HepG2 (cell line): Measurements from ENCODE around the gene HHIPL2. TPM values are rescaled to one million over a fixed set of nuclear protein-coding genes. Genes with fewer than 3 reads are reported as not detected.

Experiments
- ATF7-NPFF ChIP-seq: sonication (generic); formaldehyde crosslinking; IDR thresholded peaks from 2 replicates; pipeline ENCODE4 v1.8.1; 2023; ENCODE audit warnings: mild to moderate bottlenecking, low read depth, missing genetic modification reagents, moderate library complexity
- DMAP1 ChIP-seq: IDR thresholded peaks from 2 replicates; pipeline ENCODE4 v1.6.1; 2016
- DR1 ChIP-seq: sonication (generic); formaldehyde crosslinking; IDR thresholded peaks from 2 replicates; pipeline ENCODE4 v1.8.0; 2021; ENCODE audit warnings: mild to moderate bottlenecking, missing genetic modification reagents, inconsistent platforms
- ESRRA ChIP-seq: sonication (generic); formaldehyde crosslinking; IDR thresholded peaks from 2 replicates; pipeline ENCODE4 v1.5.1; 2020; ENCODE audit warnings: mild to moderate bottlenecking, low read depth, missing genetic modification reagents
- FOXK1 ChIP-seq: sonication (generic); formaldehyde crosslinking; IDR thresholded peaks from 2 replicates; pipeline ENCODE4 v1.4.0; 2020; ENCODE audit warnings: low read depth, missing genetic modification reagents, borderline replicate concordance
- GATAD1 ChIP-seq: IDR thresholded peaks from 2 replicates; pipeline ENCODE4 v1.6.1; 2016; ENCODE audit warnings: missing genetic modification reagents, missing compliant biosample characterization
- HNF4A ChIP-seq: sonication (generic); formaldehyde crosslinking; IDR thresholded peaks from 2 replicates; pipeline ENCODE4 v1.4.0; 2020; ENCODE audit warnings: missing genetic modification reagents
- MAFK ChIP-seq, 2 experiments: IDR thresholded peaks in 1 of 2; conservative IDR thresholded peaks in 1 of 2; 2 replicates each; pipeline ENCODE4 v1.6.1; 2011; ENCODE audit warnings: improper control_type of control experiment in 2 of 2, low read length in 2 of 2
- NFATC3 ChIP-seq: sonication (generic); formaldehyde crosslinking; IDR thresholded peaks from 2 replicates; pipeline ENCODE4 v1.5.1; 2020; ENCODE audit warnings: mild to moderate bottlenecking, missing genetic modification reagents
- NFE2L1 ChIP-seq: sonication (generic); formaldehyde crosslinking; IDR thresholded peaks from 2 replicates; pipeline ENCODE4 v1.4.0; 2020; ENCODE audit warnings: missing genetic modification reagents, mild to moderate bottlenecking, borderline replicate concordance
- NRL ChIP-seq: sonication (generic); formaldehyde crosslinking; IDR thresholded peaks from 2 replicates; pipeline ENCODE4 v1.5.0; 2020; ENCODE audit warnings: missing genetic modification reagents, mild to moderate bottlenecking, moderate library complexity, borderline replicate concordance
- PHF8 ChIP-seq: sonication (generic); formaldehyde crosslinking; IDR thresholded peaks from 2 replicates; pipeline ENCODE4 v1.5.0; 2020; ENCODE audit warnings: missing genetic modification reagents
- SOX13 ChIP-seq, 3 experiments: fragments of 450-650 bp in 1 of 3; sonication (generic) in 1 of 3; formaldehyde crosslinking in 1 of 3; IDR thresholded peaks in 2 of 3; conservative IDR thresholded peaks in 1 of 3; 2 replicates each; pipeline versions ENCODE4 v1.5.0 to v1.6.1; 2016 to 2020; ENCODE audit warnings: antibody characterized with exemption in 1 of 3, mild to moderate bottlenecking in 1 of 3, missing compliant biosample characterization in 1 of 3, missing genetic modification reagents in 1 of 3, moderate library complexity in 1 of 3
- THAP11 ChIP-seq: IDR thresholded peaks from 2 replicates; pipeline ENCODE4 v1.6.1; 2016; ENCODE audit warnings: missing biosample characterization, missing genetic modification reagents
- U2AF2 ChIP-seq: fragments of 200-400 bp; formaldehyde crosslinking; IDR thresholded peaks from 2 replicates; pipeline ENCODE4 v1.6.1; 2017; ENCODE audit warnings: low read depth, mild to moderate bottlenecking, low read length
- ZBTB34 ChIP-seq: sonication (generic); formaldehyde crosslinking; IDR thresholded peaks from 2 replicates; pipeline ENCODE4 v1.8.0; 2022; ENCODE audit warnings: mild to moderate bottlenecking, missing genetic modification reagents
- ZC3H13 ChIP-seq: sonication (generic); formaldehyde crosslinking; IDR thresholded peaks from 2 replicates; pipeline ENCODE4 v1.8.1; 2023; ENCODE audit warnings: mild to moderate bottlenecking, missing genetic modification reagents, moderate library complexity
- ZNF10 ChIP-seq: sonication (generic); formaldehyde crosslinking; IDR thresholded peaks from 2 replicates; pipeline ENCODE4 v1.4.0; 2020; ENCODE audit warnings: mild to moderate bottlenecking, low read depth, missing genetic modification reagents, borderline replicate concordance
- ZNF264 ChIP-seq: sonication (generic); formaldehyde crosslinking; IDR thresholded peaks from 2 replicates; pipeline ENCODE4 v1.4.0; 2020; ENCODE audit warnings: missing genetic modification reagents
- ZNF652 ChIP-seq: IDR thresholded peaks from 2 replicates; pipeline ENCODE4 v1.6.1; 2016; ENCODE audit warnings: low read depth, borderline replicate concordance
- ZNF674 ChIP-seq: sonication (generic); formaldehyde crosslinking; IDR thresholded peaks from 2 replicates; pipeline ENCODE4 v1.5.0; 2020; ENCODE audit warnings: low read depth, mild to moderate bottlenecking, missing genetic modification reagents
- ZNF891 ChIP-seq: sonication (generic); formaldehyde crosslinking; IDR thresholded peaks from 2 replicates; pipeline ENCODE4 v1.5.0; 2020; ENCODE audit warnings: mild to moderate bottlenecking, missing genetic modification reagents
- polyA plus RNA-seq, 8 experiments: library from polyadenylated mRNA; depleted of rRNA in 3 of 8; stranded (reverse) in 7 of 8; unstranded in 1 of 8; fragments of >200 nt; fragmentation: Illumina TruSeq in 4 of 8; extraction: Trizol in 4 of 8; gene quantifications; 2 replicates each; pipeline versions ENCODE4 v1.2.1 to v1.2.3, GENCODE V29; 2011 to 2016; ENCODE audit warnings: low read depth in 4 of 8, missing spikeins in 1 of 8, mixed read lengths in 1 of 8; ENCODE audit not compliant: insufficient read depth in 1 of 8
- total RNA-seq, 5 experiments: library from RNA; depleted of rRNA; stranded (reverse); fragments of >200 nt; fragmentation: Illumina TruSeq; extraction: Trizol; gene quantifications; 2 replicates each; pipeline ENCODE4 v1.2.3, GENCODE V29; 2016; ENCODE audit warnings: low read depth in 1 of 5
- TF ChIP-seq, protein P1 (sequence below): sonication (generic); formaldehyde crosslinking; IDR thresholded peaks from 2 replicates; pipeline ENCODE4 v1.8.0; 2022; ENCODE audit warnings: missing genetic modification reagents, low read depth, mild to moderate bottlenecking, borderline replicate concordance
- TF ChIP-seq, protein P2 (sequence below): IDR thresholded peaks from 2 replicates; pipeline ENCODE4 v1.6.1; 2016; ENCODE audit warnings: mild to moderate bottlenecking
- TF ChIP-seq, protein P3 (sequence below): sonication (generic); formaldehyde crosslinking; IDR thresholded peaks from 2 replicates; pipeline ENCODE4 v1.8.1; 2022; ENCODE audit warnings: low read depth, mild to moderate bottlenecking, missing genetic modification reagents

HHIPL2 gene
- total and polyA plus RNA-seq, 2 of the 13 experiments (the other 11 are each of a cell fraction or from before 2014, with no cell fraction given): 0.53 to 1.3 TPM

DNA sequence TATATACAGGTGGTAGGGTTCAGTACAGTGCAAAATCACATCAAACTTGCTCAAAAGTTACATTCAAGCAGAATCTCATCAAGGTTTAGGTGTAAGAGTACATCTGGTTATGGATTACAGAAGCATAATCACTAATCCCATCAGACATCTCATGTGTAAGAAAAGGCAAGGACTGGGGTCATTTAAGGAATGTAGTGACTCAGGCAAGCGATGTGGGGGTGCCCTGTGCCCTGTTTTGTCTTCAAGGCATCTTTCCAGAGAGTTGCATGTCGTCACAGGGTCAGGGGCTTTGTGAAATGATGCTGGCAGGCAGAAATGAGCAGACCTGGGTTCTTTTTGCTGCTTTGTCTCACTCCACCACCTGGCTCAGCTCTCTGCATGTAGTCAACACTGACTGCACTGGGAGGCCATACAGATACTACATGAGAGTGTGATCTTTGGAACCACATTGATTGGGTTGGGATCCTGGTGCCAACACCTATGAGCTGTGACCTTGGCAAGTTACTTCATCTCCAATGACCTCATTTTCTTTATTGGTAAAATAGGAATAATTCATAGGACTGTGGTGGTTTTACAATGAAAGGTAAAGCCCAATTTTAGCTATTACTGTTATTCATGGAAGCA lies 8.2 kb upstream of the HHIPL2 start (continued):
- TF ChIP-seq U2AF2: no peak
- no peak for TF ChIP-seq ZNF674 (CRISPR knock-in tag)
- TF ChIP-seq THAP11 (CRISPR knock-in tag): 0 out of 2 replicates have a peak, but pooled peaks have one; percentile 38
- no peak for TF ChIP-seq DR1 (CRISPR knock-in tag)
- no peak for TF ChIP-seq ZBTB34 (CRISPR knock-in tag)
- no peak for TF ChIP-seq ZNF10
- TF ChIP-seq, protein P1, sequence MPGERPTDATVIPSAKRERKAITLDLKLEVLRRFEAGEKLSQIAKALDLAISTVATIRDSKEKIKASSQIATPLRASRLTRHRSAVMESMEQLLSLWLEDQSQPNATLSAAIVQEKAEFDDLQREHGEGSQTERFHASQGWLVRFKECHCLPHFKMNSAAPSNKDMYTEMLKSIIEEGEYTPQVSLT: no peak
- peak; percentile 55; the same call in 1 of the 2 replicates for TF ChIP-seq ESRRA (CRISPR knock-in tag)
- TF ChIP-seq SOX13 (IDR thresholded peaks at IDR 0.05): no peak
- 0 out of 4 replicates have a peak, but pooled peaks of 1 of the 2 experiments have one; percentile 23 for TF ChIP-seq SOX13 (CRISPR knock-in tag; conservative IDR thresholded peaks at IDR 0.05 in 1 of 2, IDR thresholded peaks at IDR 0.05 in 1 of 2)
- 0 out of 2 replicates have a peak, but pooled peaks have one; percentile 13 for TF ChIP-seq FOXK1 (CRISPR knock-in tag)
- no peak for TF ChIP-seq PHF8 (CRISPR knock-in tag)
- TF ChIP-seq NFATC3 (CRISPR knock-in tag): no peak
- TF ChIP-seq HNF4A (CRISPR knock-in tag): peak; percentile 82
- no peak for TF ChIP-seq MAFK (conservative IDR thresholded peaks at IDR 0.05 in 1 of 2, IDR thresholded peaks at IDR 0.05 in 1 of 2; ENCODE audit: low read length in 2 of 2)
- TF ChIP-seq DMAP1: no peak
- TF ChIP-seq, protein P2, sequence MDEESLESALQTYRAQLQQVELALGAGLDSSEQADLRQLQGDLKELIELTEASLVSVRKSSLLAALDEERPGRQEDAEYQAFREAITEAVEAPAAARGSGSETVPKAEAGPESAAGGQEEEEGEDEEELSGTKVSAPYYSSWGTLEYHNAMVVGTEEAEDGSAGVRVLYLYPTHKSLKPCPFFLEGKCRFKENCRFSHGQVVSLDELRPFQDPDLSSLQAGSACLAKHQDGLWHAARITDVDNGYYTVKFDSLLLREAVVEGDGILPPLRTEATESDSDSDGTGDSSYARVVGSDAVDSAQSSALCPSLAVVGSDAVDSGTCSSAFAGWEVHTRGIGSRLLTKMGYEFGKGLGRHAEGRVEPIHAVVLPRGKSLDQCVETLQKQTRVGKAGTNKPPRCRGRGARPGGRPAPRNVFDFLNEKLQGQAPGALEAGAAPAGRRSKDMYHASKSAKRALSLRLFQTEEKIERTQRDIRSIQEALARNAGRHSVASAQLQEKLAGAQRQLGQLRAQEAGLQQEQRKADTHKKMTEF (CRISPR knock-in tag): 0 out of 2 replicates have a peak, but pooled peaks have one; percentile 33
- TF ChIP-seq ZNF652 (CRISPR knock-in tag): no peak
- no peak for TF ChIP-seq ZNF891
- TF ChIP-seq NFE2L1 (CRISPR knock-in tag): no peak
- TF ChIP-seq NRL (CRISPR knock-in tag): no peak
- TF ChIP-seq ZC3H13: no peak
- no peak for TF ChIP-seq ZNF264
- TF ChIP-seq GATAD1 (CRISPR knock-in tag): 0 out of 2 replicates have a peak, but pooled peaks have one; percentile 21
- TF ChIP-seq ATF7-NPFF (CRISPR knock-in tag): no peak
- TF ChIP-seq, protein P3, sequence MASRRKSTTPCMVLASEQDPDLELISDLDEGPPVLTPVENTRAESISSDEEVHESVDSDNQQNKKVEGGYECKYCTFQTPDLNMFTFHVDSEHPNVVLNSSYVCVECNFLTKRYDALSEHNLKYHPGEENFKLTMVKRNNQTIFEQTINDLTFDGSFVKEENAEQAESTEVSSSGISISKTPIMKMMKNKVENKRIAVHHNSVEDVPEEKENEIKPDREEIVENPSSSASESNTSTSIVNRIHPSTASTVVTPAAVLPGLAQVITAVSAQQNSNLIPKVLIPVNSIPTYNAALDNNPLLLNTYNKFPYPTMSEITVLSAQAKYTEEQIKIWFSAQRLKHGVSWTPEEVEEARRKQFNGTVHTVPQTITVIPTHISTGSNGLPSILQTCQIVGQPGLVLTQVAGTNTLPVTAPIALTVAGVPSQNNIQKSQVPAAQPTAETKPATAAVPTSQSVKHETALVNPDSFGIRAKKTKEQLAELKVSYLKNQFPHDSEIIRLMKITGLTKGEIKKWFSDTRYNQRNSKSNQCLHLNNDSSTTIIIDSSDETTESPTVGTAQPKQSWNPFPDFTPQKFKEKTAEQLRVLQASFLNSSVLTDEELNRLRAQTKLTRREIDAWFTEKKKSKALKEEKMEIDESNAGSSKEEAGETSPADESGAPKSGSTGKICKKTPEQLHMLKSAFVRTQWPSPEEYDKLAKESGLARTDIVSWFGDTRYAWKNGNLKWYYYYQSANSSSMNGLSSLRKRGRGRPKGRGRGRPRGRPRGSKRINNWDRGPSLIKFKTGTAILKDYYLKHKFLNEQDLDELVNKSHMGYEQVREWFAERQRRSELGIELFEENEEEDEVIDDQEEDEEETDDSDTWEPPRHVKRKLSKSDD: no peak
